ENCODE measurements around the gene ANO2.

The ANO2 gene

DNA sequence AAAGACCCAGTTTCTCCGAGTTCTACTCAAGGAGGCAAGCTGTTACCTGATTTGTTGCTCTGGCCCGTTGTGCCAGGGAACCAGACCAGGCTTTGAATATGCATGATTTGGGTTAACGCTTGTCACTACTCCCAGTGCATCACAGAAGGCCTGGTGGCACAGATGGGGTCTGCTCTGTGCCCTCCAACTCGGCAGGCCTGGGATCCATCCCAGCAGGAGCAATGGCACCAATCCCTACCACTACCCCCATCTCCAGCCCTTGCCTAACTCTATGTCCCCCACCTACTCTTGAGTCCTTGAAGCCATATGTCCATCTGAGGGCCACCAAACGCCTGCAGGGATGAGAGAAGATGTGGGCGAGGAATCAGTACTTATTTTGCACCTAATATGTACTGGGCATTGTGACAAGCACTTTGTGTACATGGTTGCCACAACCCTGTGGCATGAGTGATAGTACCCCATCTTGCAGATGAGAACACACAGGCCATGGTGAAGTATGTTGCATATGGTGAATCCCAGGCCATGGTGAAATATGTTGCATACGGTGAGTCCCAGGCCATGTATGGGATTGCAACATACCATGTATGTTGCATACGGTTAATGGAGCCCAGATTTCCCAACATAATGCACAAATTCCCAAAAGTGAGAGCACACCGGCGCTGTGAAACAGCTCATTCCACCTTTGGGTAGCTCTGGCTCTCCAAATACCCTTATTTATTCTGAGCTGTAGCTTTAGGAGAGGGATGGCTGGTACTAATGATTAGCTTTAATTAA, 410.4 kb downstream of the ANO2 start:
- intact Hi-C loops (cut with DNase I; ENCODE audit: low total_unique reads): no loop called here
- no peak for DNase-seq
- no peak overlapping the region for H3K4me3 ChIP-seq
- H3K4me1 ChIP-seq: no peaks in the 10 kb centered on the region
- no peaks in the 10 kb centered on the region for H3K36me3 ChIP-seq
- no peak overlapping the region for H3K27ac ChIP-seq
- peaks cover 0 to 10% of the 10 kb centered on the region in 2 donors for H3K27me3 ChIP-seq
- no peaks in the 10 kb centered on the region for H3K9me3 ChIP-seq
- TF ChIP-seq, protein P1, sequence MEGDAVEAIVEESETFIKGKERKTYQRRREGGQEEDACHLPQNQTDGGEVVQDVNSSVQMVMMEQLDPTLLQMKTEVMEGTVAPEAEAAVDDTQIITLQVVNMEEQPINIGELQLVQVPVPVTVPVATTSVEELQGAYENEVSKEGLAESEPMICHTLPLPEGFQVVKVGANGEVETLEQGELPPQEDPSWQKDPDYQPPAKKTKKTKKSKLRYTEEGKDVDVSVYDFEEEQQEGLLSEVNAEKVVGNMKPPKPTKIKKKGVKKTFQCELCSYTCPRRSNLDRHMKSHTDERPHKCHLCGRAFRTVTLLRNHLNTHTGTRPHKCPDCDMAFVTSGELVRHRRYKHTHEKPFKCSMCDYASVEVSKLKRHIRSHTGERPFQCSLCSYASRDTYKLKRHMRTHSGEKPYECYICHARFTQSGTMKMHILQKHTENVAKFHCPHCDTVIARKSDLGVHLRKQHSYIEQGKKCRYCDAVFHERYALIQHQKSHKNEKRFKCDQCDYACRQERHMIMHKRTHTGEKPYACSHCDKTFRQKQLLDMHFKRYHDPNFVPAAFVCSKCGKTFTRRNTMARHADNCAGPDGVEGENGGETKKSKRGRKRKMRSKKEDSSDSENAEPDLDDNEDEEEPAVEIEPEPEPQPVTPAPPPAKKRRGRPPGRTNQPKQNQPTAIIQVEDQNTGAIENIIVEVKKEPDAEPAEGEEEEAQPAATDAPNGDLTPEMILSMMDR (IDR thresholded peaks at IDR 0.05): no peak

DNA sequence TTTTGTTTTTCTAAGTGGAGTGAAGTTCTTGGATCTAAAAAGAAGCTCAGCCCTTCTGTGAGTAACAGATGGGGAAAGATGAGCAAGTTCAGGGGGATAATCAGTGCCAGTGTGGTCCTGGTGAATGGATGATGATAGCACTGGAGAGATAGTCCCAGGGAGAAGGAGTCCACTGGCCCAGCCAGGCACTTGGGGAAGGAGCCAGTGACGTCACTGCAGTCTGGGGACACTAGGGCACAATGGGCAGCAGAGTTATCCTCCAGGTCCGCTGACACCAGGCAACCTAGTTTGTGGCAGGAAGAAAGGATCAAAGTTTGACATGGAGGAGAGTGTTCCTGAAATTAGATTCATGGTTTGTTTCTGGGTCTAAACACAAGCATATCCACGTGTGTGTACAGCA, 411.7 kb downstream of the ANO2 start:
- intact Hi-C loops (cut with DNase I; ENCODE audit: low total_unique reads): no loop called here
- TF ChIP-seq, protein P1 (IDR thresholded peaks at IDR 0.05): no peak
- no peak overlapping the region for H3K4me3 ChIP-seq
- peaks cover 0 to 10% of the 10 kb centered on the region in 2 donors for H3K27me3 ChIP-seq
- no peaks in the 10 kb centered on the region for H3K9me3 ChIP-seq
- H3K36me3 ChIP-seq: no peaks in the 10 kb centered on the region
- H3K27ac ChIP-seq: no peak overlapping the region
- no peaks in the 10 kb centered on the region for H3K4me1 ChIP-seq
- no peak for DNase-seq

DNA sequence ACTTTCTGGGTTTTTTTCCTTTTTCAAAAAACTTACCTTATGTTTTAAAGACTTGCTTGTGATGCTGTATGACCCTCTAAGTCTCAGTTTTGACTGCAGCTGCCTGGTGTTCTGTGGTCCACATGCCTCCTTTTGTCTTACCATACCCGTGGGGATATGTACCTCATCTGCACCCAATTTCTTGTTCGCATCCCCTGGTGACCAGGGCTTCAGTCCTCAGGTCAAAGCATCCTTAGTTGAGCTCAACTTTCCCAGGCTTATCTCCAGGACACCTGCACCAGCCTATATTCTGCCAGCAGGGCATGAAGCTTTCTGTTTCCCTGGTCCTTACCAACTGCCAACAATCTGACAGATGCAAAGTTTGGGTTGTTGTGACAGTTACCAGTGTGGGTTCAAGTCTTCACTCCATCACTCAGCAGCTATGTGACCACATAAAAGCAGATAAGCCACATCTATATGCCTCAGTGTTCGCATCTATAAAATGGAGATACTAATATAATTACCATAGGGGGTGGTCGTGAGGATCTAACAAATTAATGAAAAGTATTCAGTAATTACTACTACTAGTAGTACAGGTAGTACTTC, 419.2 kb downstream of the ANO2 start:
- Histone ChIP-seq H3K4me1 (no peaks in the 10 kb centered on the region), H3K27ac (no peak overlapping the region), H3K4me3 (no peak overlapping the region), H3K27me3 (no peaks in the 10 kb centered on the region), H3K9me3 (no peaks in the 10 kb centered on the region), H3K36me3 (no peaks in the 10 kb centered on the region)
- DNase-seq: no peak
- TF ChIP-seq, protein P1 (IDR thresholded peaks at IDR 0.05): no peak
- intact Hi-C loops (cut with DNase I; ENCODE audit: low total_unique reads): no loop called here

DNA sequence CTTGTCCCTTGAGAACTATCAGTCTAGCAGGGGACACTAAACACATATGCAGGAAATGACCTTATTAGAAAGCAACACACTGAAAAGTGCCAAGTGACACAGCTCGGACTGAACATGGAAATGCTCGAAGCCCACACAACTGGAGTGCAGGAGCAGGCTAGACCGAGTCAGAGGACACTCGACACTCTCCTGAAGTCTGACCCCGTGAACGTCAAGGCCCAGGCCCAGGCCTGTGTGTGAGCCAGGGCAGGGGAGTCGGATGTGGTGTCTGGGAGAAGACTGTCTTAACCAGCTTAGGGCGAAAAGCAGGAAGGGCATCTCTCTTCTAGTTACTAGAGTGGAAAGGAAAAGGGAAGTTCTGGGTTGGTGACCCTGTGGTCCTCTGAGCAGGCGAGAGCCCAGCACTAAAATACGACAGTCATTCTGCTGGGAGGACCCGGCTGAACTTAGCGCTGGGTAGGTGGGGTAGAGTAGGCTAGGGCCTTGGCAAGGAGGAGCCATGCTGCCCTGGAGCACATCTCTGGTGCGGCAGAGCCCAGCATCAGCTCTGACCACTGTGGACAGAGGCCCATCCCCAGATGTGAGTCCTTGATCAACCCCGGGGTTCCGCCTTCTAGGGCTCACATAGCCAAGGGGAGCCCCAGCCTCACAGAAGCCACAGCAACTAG, 420.2 kb downstream of the ANO2 start:
- no peak for DNase-seq
- Histone ChIP-seq H3K27me3 (no peaks in the 10 kb centered on the region), H3K9me3 (no peaks in the 10 kb centered on the region), H3K4me1 (no peaks in the 10 kb centered on the region), H3K4me3 (no peak overlapping the region), H3K27ac (no peak overlapping the region), H3K36me3 (no peaks in the 10 kb centered on the region)
- TF ChIP-seq, protein P1 (IDR thresholded peaks at IDR 0.05): no peak
- intact Hi-C loops (cut with DNase I; ENCODE audit: low total_unique reads): no loop called here

DNA sequence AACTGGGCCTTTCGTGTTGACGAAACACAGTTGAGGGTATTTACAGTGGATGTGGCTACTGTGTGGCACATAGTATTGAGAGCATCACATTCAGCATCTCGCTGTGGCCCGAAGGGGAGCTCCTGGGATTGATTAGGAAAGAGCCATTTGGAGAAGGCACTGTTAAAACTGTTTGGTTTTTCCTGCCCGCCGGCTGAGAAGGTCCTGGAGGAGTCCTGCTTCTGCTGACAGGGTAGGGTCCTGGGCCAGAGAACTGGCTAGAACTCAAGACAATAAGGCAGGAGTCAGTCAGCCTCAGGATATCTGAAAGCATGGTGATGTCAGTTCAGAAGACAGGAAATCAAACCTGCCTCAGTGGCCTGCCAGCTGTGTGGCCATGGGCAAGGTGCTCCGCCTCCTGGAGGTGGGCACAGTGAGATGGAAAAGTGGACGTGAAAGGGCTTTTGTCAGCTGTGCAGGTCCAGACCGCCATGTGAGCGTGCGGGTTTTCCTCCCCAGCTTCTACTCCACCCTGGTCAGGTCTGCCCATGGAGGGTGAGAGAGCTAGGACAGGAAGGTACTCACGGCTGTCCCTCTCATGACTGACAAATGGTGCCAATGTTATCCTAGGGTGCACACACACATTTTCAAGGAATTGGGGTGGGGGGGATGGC, 420.8 kb downstream of the ANO2 start:
- no peak overlapping the region for H3K27ac ChIP-seq
- TF ChIP-seq, protein P1 (IDR thresholded peaks at IDR 0.05): no peak
- intact Hi-C loops (cut with DNase I; ENCODE audit: low total_unique reads): no loop called here
- no peaks in the 10 kb centered on the region for H3K36me3 ChIP-seq
- DNase-seq: no peak
- H3K4me1 ChIP-seq: no peaks in the 10 kb centered on the region
- no peak overlapping the region for H3K4me3 ChIP-seq
- H3K9me3 ChIP-seq: no peaks in the 10 kb centered on the region
- H3K27me3 ChIP-seq: no peaks in the 10 kb centered on the region
